GM19467 (cell line): ENCODE measurements around the gene HMGB4.

Experiments used
- ATAC-seq: cut with Tn5 transposase; IDR thresholded peaks from one replicate; pipeline ENCODE4 v1.9.1; 2021; ENCODE audit warnings: mild to moderate bottlenecking, moderate library complexity; ENCODE audit not compliant: unreplicated experiment

Gene HMGB4

GRCh38 chr1:33863779-33864178 lies at the start of gene HMGB4:
HMGB4 (plus strand) TSS chr1:33864079; CDS start chr1:33864192, 113 bp downstream.
- no peak for ATAC-seq

GRCh38 chr1:33814166-33814565 lies 49.7 kb upstream of the HMGB4 start:
- ATAC-seq = no peak

- no peak for ATAC-seq
These were observed 48.8 kb upstream of the HMGB4 start for GRCh38 chr1:33815061-33815460.

- ATAC-seq = no peak
These were observed 45.8 kb upstream of the HMGB4 start for GRCh38 chr1:33818071-33818470.

GRCh38 chr1:33819290-33819912 lies 44.5 kb upstream of the HMGB4 start:
- ATAC-seq = no peak

- ATAC-seq = no peak
These were observed 44.0 kb upstream of the HMGB4 start for GRCh38 chr1:33819913-33820311.

GRCh38 chr1:33820804-33821203 lies 43.1 kb upstream of the HMGB4 start:
- no peak for ATAC-seq

- ATAC-seq = no peak
These were observed 42.6 kb upstream of the HMGB4 start for GRCh38 chr1:33821291-33821690.

- ATAC-seq = no peak
These were observed 41.5 kb upstream of the HMGB4 start for GRCh38 chr1:33822396-33822795.

- no peak for ATAC-seq
These were observed 40.5 kb upstream of the HMGB4 start for GRCh38 chr1:33823401-33823800.

GRCh38 chr1:33823830-33824229 lies 40.0 kb upstream of the HMGB4 start:
- no peak for ATAC-seq

- no peak for ATAC-seq
These were observed 39.6 kb upstream of the HMGB4 start for GRCh38 chr1:33824321-33824720.

GRCh38 chr1:33824971-33825370 lies 38.9 kb upstream of the HMGB4 start:
- ATAC-seq = no peak

- no peak for ATAC-seq
These were observed 38.4 kb upstream of the HMGB4 start for GRCh38 chr1:33825506-33825905.

GRCh38 chr1:33826311-33826710 lies 37.6 kb upstream of the HMGB4 start:
- ATAC-seq = no peak

- no peak for ATAC-seq
These were observed 37.2 kb upstream of the HMGB4 start for GRCh38 chr1:33826711-33827110.

- ATAC-seq = no peak
These were observed 35.8 kb upstream of the HMGB4 start for GRCh38 chr1:33828059-33828458.

- ATAC-seq = no peak
These were observed 35.2 kb upstream of the HMGB4 start for GRCh38 chr1:33828654-33829053.

- no peak for ATAC-seq
These were observed 27.0 kb upstream of the HMGB4 start for GRCh38 chr1:33836911-33837310.

GRCh38 chr1:33837635-33838034 lies 26.2 kb upstream of the HMGB4 start:
- ATAC-seq = no peak

- no peak for ATAC-seq
These were observed 22.4 kb upstream of the HMGB4 start for GRCh38 chr1:33841494-33841893.

GRCh38 chr1:33842348-33842747 lies 21.5 kb upstream of the HMGB4 start:
- ATAC-seq = no peak

- no peak for ATAC-seq
These were observed 19.7 kb upstream of the HMGB4 start for GRCh38 chr1:33844166-33844565.
